NOMO-1 (cell line): ENCODE data around the gene TEX11.

ENCODE experiments used
- DNase-seq, 2 experiments: peaks; one replicate each; lab custom pipeline; 2025; ENCODE audit not compliant: unreplicated experiment in 2 of 2; lab: John Stamatoyannopoulos, UW

TEX11 gene

GRCh38 chrX:70504772-70505450, 403.6 kb downstream of the TEX11 start:
- DNase-seq, result no peak

GRCh38 chrX:70500826-70501225, 407.7 kb downstream of the TEX11 start:
- no peak for DNase-seq

GRCh38 chrX:70498129-70498528, 410.4 kb downstream of the TEX11 start:
- no peak for DNase-seq

- DNase-seq, result no peak
Observed at GRCh38 chrX:70497026-70497425, 411.5 kb downstream of the TEX11 start.

GRCh38 chrX:70496491-70496890, 412.0 kb downstream of the TEX11 start:
- DNase-seq, result no peak

- no peak for DNase-seq
Observed at GRCh38 chrX:70494441-70494840, 414.1 kb downstream of the TEX11 start.

- DNase-seq, result no peak
Observed at GRCh38 chrX:70488856-70489255, 419.7 kb downstream of the TEX11 start.

GRCh38 chrX:70485466-70485865, 423.0 kb downstream of the TEX11 start:
- DNase-seq, result no peak

GRCh38 chrX:70482300-70482699, 426.2 kb downstream of the TEX11 start:
- peak in 1 of 2 experiments; percentile 26 for DNase-seq

GRCh38 chrX:70481471-70482270, 426.8 kb downstream of the TEX11 start:
- DNase-seq, result no peak

GRCh38 chrX:70480660-70481018, 427.9 kb downstream of the TEX11 start:
- no peak for DNase-seq

- DNase-seq, result no peak
Observed at GRCh38 chrX:70479922-70480659, 428.4 kb downstream of the TEX11 start.

GRCh38 chrX:70479247-70479921, 429.1 kb downstream of the TEX11 start:
- DNase-seq, result no peak
